ENCODE data around the gene ZNF282.

DNA sequence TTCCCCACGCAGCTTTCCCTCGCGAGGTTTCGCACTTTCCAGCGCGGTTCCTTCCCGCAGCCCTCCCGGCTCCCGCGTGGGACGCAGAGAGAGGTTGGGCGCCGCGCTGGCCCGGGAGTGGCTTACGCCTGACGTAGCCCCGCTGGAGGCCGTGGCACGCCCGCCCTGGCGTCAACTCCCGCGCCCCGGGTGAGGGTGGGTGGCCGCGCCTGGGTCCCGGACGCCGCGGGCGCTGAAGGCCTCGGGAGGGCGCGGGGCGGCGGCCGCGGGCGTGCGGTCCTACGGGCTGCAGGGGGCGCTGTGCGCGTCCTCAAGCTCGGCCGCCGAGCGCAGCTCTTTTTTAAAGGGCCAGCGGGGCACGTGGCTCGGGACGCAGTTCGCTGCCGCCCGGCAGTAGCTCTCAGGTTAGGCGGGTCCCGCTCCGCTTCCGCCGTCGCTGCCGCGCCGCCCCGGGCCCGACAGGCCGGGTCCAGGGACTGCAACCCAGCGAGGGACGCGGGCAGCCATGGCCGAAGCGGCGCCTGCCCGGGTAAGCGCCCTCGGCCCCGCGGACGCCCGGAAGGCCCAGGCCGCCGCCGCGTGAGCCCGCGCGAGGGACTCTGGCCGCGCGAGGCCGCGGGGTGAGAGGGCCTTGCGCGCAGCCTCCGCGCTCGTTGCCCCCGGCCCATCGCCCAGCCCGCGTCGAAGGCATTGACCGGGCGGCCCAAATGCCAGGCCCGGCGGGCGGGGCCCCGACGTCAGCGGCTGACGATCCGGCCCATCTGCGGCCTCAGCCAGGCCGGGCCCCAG lies 66.7 kb downstream of the ZNF282 start, which contains the start of gene ZNF783:
- TF ChIP-seq, protein P1, sequence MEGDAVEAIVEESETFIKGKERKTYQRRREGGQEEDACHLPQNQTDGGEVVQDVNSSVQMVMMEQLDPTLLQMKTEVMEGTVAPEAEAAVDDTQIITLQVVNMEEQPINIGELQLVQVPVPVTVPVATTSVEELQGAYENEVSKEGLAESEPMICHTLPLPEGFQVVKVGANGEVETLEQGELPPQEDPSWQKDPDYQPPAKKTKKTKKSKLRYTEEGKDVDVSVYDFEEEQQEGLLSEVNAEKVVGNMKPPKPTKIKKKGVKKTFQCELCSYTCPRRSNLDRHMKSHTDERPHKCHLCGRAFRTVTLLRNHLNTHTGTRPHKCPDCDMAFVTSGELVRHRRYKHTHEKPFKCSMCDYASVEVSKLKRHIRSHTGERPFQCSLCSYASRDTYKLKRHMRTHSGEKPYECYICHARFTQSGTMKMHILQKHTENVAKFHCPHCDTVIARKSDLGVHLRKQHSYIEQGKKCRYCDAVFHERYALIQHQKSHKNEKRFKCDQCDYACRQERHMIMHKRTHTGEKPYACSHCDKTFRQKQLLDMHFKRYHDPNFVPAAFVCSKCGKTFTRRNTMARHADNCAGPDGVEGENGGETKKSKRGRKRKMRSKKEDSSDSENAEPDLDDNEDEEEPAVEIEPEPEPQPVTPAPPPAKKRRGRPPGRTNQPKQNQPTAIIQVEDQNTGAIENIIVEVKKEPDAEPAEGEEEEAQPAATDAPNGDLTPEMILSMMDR (IDR thresholded peaks at IDR 0.05; ENCODE audit: insufficient read depth, low read depth, low read length) = peak; percentile 37
- TF ChIP-seq EZH2 (IDR thresholded peaks at IDR 0.05; ENCODE audit: insufficient read depth, low read length) = no peak

Data from astrocyte (in vitro differentiated cells and primary cell).